Measurements from ENCODE around the gene NOC3L.

The NOC3L gene

GRCh38 chr10:94349327-94349726, 13.4 kb downstream of the NOC3L start:
- no peak for TF ChIP-seq PATZ1 (CRISPR knock-in tag; IDR thresholded peaks at IDR 0.05; ENCODE audit: borderline replicate concordance)
- no peak for TF ChIP-seq OSR1 (CRISPR knock-in tag; IDR thresholded peaks at IDR 0.05)
- no peak for TF ChIP-seq ZNF565 (CRISPR knock-in tag; conservative IDR thresholded peaks at IDR 0.05; ENCODE audit: low read depth)
- no peak for TF ChIP-seq ZNF8 (CRISPR knock-in tag; IDR thresholded peaks at IDR 0.05)
- TF ChIP-seq ESRRG (CRISPR knock-in tag; IDR thresholded peaks at IDR 0.05), result no peak
- no peak for TF ChIP-seq ZNF70 (CRISPR knock-in tag; IDR thresholded peaks at IDR 0.05)
- no peak for TF ChIP-seq ZFP3 (CRISPR knock-in tag; IDR thresholded peaks at IDR 0.05)
- TF ChIP-seq TSHZ2 (CRISPR knock-in tag; IDR thresholded peaks at IDR 0.05), result no peak
- 0 out of 3 replicates have a peak, but pooled peaks have one; percentile 27 for ATAC-seq

- TF ChIP-seq ZFP3 (CRISPR knock-in tag; IDR thresholded peaks at IDR 0.05) (no peak), PPARA (CRISPR knock-in tag; IDR thresholded peaks at IDR 0.05; ENCODE audit: borderline replicate concordance) (no peak), ZNF8 (CRISPR knock-in tag; IDR thresholded peaks at IDR 0.05) (no peak), CREB5 (CRISPR knock-in tag; IDR thresholded peaks at IDR 0.05; ENCODE audit: low read depth) (no peak), ZNF565 (CRISPR knock-in tag; conservative IDR thresholded peaks at IDR 0.05; ENCODE audit: low read depth) (no peak), ZNF70 (CRISPR knock-in tag; IDR thresholded peaks at IDR 0.05) (no peak), TCF4 (CRISPR knock-in tag; IDR thresholded peaks at IDR 0.05; ENCODE audit: borderline replicate concordance) (no peak), SNAI2 (CRISPR knock-in tag; IDR thresholded peaks at IDR 0.05) (no peak), TOX (CRISPR knock-in tag; IDR thresholded peaks at IDR 0.05; ENCODE audit: borderline replicate concordance) (no peak), PATZ1 (CRISPR knock-in tag; IDR thresholded peaks at IDR 0.05; ENCODE audit: borderline replicate concordance) (no peak), TSHZ2 (CRISPR knock-in tag; IDR thresholded peaks at IDR 0.05) (no peak), CSDC2 (CRISPR knock-in tag; IDR thresholded peaks at IDR 0.05) (no peak), ZFP30 (CRISPR knock-in tag; IDR thresholded peaks at IDR 0.05) (no peak), RARB (CRISPR knock-in tag; IDR thresholded peaks at IDR 0.05) (no peak), ESRRG (CRISPR knock-in tag; IDR thresholded peaks at IDR 0.05) (no peak), CSRNP3 (CRISPR knock-in tag; IDR thresholded peaks at IDR 0.05) (no peak), ISL1 (CRISPR knock-in tag; IDR thresholded peaks at IDR 0.05) (no peak), GLIS3 (CRISPR knock-in tag; IDR thresholded peaks at IDR 0.05) (no peak), BACH2 (CRISPR knock-in tag; IDR thresholded peaks at IDR 0.05; ENCODE audit: borderline replicate concordance) (no peak)
- ATAC-seq, result no peak
These were observed 18.1 kb downstream of the NOC3L start for GRCh38 chr10:94344522-94345122.

Measured in SK-N-SH treated with all-trans-retinoic acid at 6 μM for 48 hours (cell line).